HEK293T (cell line): Measurements from ENCODE around the gene METTL16.

ENCODE experiments used
- ARNT ChIP-seq: fragments of 450-650 bp; IDR thresholded peaks from 2 replicates; pipeline ENCODE4 v1.6.1; 2017; ENCODE audit warnings: mild to moderate bottlenecking
- BHLHE40 ChIP-seq: fragments of 450-650 bp; IDR thresholded peaks from 2 replicates; pipeline ENCODE4 v1.6.1; 2016; ENCODE audit warnings: mild to moderate bottlenecking, moderate library complexity, borderline replicate concordance
- ELF4 ChIP-seq: fragments of 450-650 bp; IDR thresholded peaks from 2 replicates; pipeline ENCODE4 v1.6.1; 2017; ENCODE audit warnings: antibody characterized with exemption
- FOXA1 ChIP-seq: fragments of 450-650 bp; IDR thresholded peaks from 2 replicates; pipeline ENCODE4 v1.6.1; 2016; ENCODE audit warnings: mild to moderate bottlenecking
- FOXK2 ChIP-seq: fragments of 450-650 bp; IDR thresholded peaks from 2 replicates; pipeline ENCODE4 v1.6.1; 2016; ENCODE audit warnings: mild to moderate bottlenecking
- FOXM1 ChIP-seq: fragments of 450-650 bp; IDR thresholded peaks from 2 replicates; pipeline ENCODE4 v1.6.1; 2017; ENCODE audit warnings: mild to moderate bottlenecking, borderline replicate concordance
- HDGF ChIP-seq: fragments of 450-650 bp; IDR thresholded peaks from 2 replicates; pipeline ENCODE4 v1.6.1; 2017; ENCODE audit warnings: antibody characterized with exemption, borderline replicate concordance
- LEF1 ChIP-seq: fragments of 450-650 bp; IDR thresholded peaks from 2 replicates; pipeline ENCODE4 v1.6.1; 2017; ENCODE audit warnings: mild to moderate bottlenecking, borderline replicate concordance
- NFRKB ChIP-seq: fragments of 450-650 bp; IDR thresholded peaks from 2 replicates; pipeline ENCODE4 v1.6.1; 2016; ENCODE audit warnings: mild to moderate bottlenecking, moderate library complexity
- PKNOX1 ChIP-seq: fragments of 450-650 bp; IDR thresholded peaks from 2 replicates; pipeline ENCODE4 v1.6.1; 2016
- SP1 ChIP-seq: fragments of 450-650 bp; IDR thresholded peaks from 2 replicates; pipeline ENCODE4 v1.6.1; 2017
- SUZ12 ChIP-seq: fragments of 450-650 bp; IDR thresholded peaks from 2 replicates; pipeline ENCODE4 v1.6.1; 2016; ENCODE audit warnings: mild to moderate bottlenecking
- TARDBP ChIP-seq: fragments of 450-650 bp; IDR thresholded peaks from 2 replicates; pipeline ENCODE4 v1.6.1; 2016

GRCh38 chr17:2376107-2376506 is 135.6 kb downstream of the METTL16 start:
- TF ChIP-seq NFRKB (no peak), TARDBP (no peak), FOXK2 (no peak), BHLHE40 (no peak), FOXA1 (no peak), LEF1 (no peak), SP1 (no peak), HDGF (no peak), ARNT (no peak), SUZ12 (no peak), ELF4 (no peak), FOXM1 (no peak), PKNOX1 (no peak)
